Measurements from ENCODE around the gene CEP104.

CEP104 gene

GRCh38 chr1:3846541-3846940 is 10.5 kb downstream of the CEP104 start:
- Histone ChIP-seq H3K4me2 (ENCODE audit: low read length) (no peak overlapping the region), H3K79me2 (ENCODE audit: control insufficient read depth, low read length) (no peaks in the 10 kb centered on the region), H3K27ac (ENCODE audit: low read depth, low read length) (no peak overlapping the region), H3K4me1 (ENCODE audit: control insufficient read depth, low read length) (peaks cover 39% of the 10 kb centered on the region), H4K20me1 (ENCODE audit: control insufficient read depth, insufficient read depth, low read depth, low read length) (no peaks in the 10 kb centered on the region), H3F3A (ENCODE audit: control insufficient read depth, insufficient read depth) (peaks cover 8% of the 10 kb centered on the region), H3K27me3 (ENCODE audit: control insufficient read depth, low read length) (no peaks in the 10 kb centered on the region), H3K9me2 (replicated peaks; ENCODE audit: control insufficient read depth, low read length) (no peaks in the 10 kb centered on the region), H3K36me3 (ENCODE audit: control insufficient read depth, low read length) (peaks cover 58% of the 10 kb centered on the region), H3K4me3 (ENCODE audit: low read length) (no peak overlapping the region), H3K9me3 (ENCODE audit: control insufficient read depth, insufficient read depth, low read length) (no peaks in the 10 kb centered on the region)
- no peak for TF ChIP-seq EZH2phosphoT487 (IDR thresholded peaks at IDR 0.05; ENCODE audit: borderline replicate concordance, low read length)
- no peak for TF ChIP-seq CTCF (IDR thresholded peaks at IDR 0.05; ENCODE audit: low read depth, low read length, poor library complexity, severe bottlenecking)

GRCh38 chr1:3842912-3843311 is 14.1 kb downstream of the CEP104 start:
- Histone ChIP-seq H3K4me3 (ENCODE audit: low read length) (no peak overlapping the region), H3K27ac (ENCODE audit: low read depth, low read length) (no peak overlapping the region), H3K4me1 (ENCODE audit: control insufficient read depth, low read length) (peaks cover 49% of the 10 kb centered on the region), H3K9me3 (ENCODE audit: control insufficient read depth, insufficient read depth, low read length) (no peaks in the 10 kb centered on the region), H3K4me2 (ENCODE audit: low read length) (no peak overlapping the region), H3K9me2 (replicated peaks; ENCODE audit: control insufficient read depth, low read length) (no peaks in the 10 kb centered on the region), H3K36me3 (ENCODE audit: control insufficient read depth, low read length) (peaks cover 65% of the 10 kb centered on the region), H4K20me1 (ENCODE audit: control insufficient read depth, insufficient read depth, low read depth, low read length) (no peaks in the 10 kb centered on the region), H3K27me3 (ENCODE audit: control insufficient read depth, low read length) (no peaks in the 10 kb centered on the region), H3K79me2 (ENCODE audit: control insufficient read depth, low read length) (no peaks in the 10 kb centered on the region), H3F3A (ENCODE audit: control insufficient read depth, insufficient read depth) (peaks cover 10% of the 10 kb centered on the region)
- TF ChIP-seq CTCF (IDR thresholded peaks at IDR 0.05; ENCODE audit: low read depth, low read length, poor library complexity, severe bottlenecking) (no peak), EZH2phosphoT487 (IDR thresholded peaks at IDR 0.05; ENCODE audit: borderline replicate concordance, low read length) (no peak)

- Histone ChIP-seq H3K27ac (ENCODE audit: low read depth, low read length) (no peak overlapping the region), H3F3A (ENCODE audit: control insufficient read depth, insufficient read depth) (peaks cover 10% of the 10 kb centered on the region), H3K27me3 (ENCODE audit: control insufficient read depth, low read length) (no peaks in the 10 kb centered on the region), H4K20me1 (ENCODE audit: control insufficient read depth, insufficient read depth, low read depth, low read length) (no peaks in the 10 kb centered on the region), H3K4me3 (ENCODE audit: low read length) (no peak overlapping the region), H3K4me1 (ENCODE audit: control insufficient read depth, low read length) (peaks cover 46% of the 10 kb centered on the region), H3K4me2 (ENCODE audit: low read length) (no peak overlapping the region), H3K36me3 (ENCODE audit: control insufficient read depth, low read length) (peaks cover 64% of the 10 kb centered on the region), H3K9me2 (replicated peaks; ENCODE audit: control insufficient read depth, low read length) (no peaks in the 10 kb centered on the region), H3K9me3 (ENCODE audit: control insufficient read depth, insufficient read depth, low read length) (no peaks in the 10 kb centered on the region), H3K79me2 (ENCODE audit: control insufficient read depth, low read length) (no peaks in the 10 kb centered on the region)
- TF ChIP-seq CTCF (IDR thresholded peaks at IDR 0.05; ENCODE audit: low read depth, low read length, poor library complexity, severe bottlenecking) (no peak), EZH2phosphoT487 (IDR thresholded peaks at IDR 0.05; ENCODE audit: borderline replicate concordance, low read length) (no peak)
These were observed 15.5 kb downstream of the CEP104 start for GRCh38 chr1:3841491-3841890.

Data from DOHH2 (cell line).